Thyroid gland (tissue), 4 donors: ENCODE data around the gene ENOX1. TPM values are rescaled to one million over a fixed set of nuclear protein-coding genes. Genes with fewer than 3 reads are reported as not detected.

ENCODE experiments used
- DNase-seq, 2 donors: peaks; one replicate each; pipeline ENCODE4 v3.0.0-alpha.2; 2019
- H3K27ac ChIP-seq, 3 donors: fragments of 200-600 bp; sonication (generic); 1 replicate in 2 of 3; 2 replicates in 1 of 3; pipeline ENCODE4 v1.5.1; 2016 to 2019; ENCODE audit warnings: mild to moderate bottlenecking in 1 of 3, moderate library complexity in 1 of 3
- H3K27me3 ChIP-seq: fragments of 200-600 bp; sonication (generic); one replicate; pipeline ENCODE4 v1.5.1; 2019
- H3K36me3 ChIP-seq, 2 donors: fragments of 200-600 bp; sonication (generic); one replicate each; pipeline ENCODE4 v1.5.1; 2016 to 2019
- H3K4me1 ChIP-seq, 2 donors: fragments of 200-600 bp; sonication (generic); one replicate each; pipeline ENCODE4 v1.5.1; 2017 to 2019
- H3K4me3 ChIP-seq, 3 donors: fragments of 200-600 bp; sonication (generic); replicated peaks in 1 of 3; 1 replicate in 2 of 3; 2 replicates in 1 of 3; pipeline ENCODE4 v1.5.1; 2016; ENCODE audit warnings: mild to moderate bottlenecking in 1 of 3
- H3K9me3 ChIP-seq: fragments of 200-600 bp; sonication (generic); one replicate; pipeline ENCODE4 v1.5.1; 2017
- POLR2A ChIP-seq, 2 donors: fragments of 450-650 bp; IDR thresholded peaks; one replicate each; pipeline ENCODE4 v1.6.1; 2017; ENCODE audit warnings: antibody characterized with exemption in 2 of 2, mild to moderate bottlenecking in 2 of 2, moderate library complexity in 1 of 2
- WGBS, 2 donors: methylation state at CpG; one replicate each; pipeline ENCODE4 v1.1.5; 2017; 5-methylcytosine and 5-hydroxymethylcytosine counted together
- intact Hi-C: fragments of 100-400 bp; cut with DNase I; formaldehyde crosslinking; loops from one replicate; pipeline ENCODE4 v1.15.1; 2023
- total RNA-seq, 4 donors: library from RNA; depleted of rRNA; stranded (reverse); fragments of >200 nt; gene quantifications; one replicate each; pipeline ENCODE4 v1.2.3, GENCODE V29; 2016
- TF ChIP-seq, protein P1 (sequence below), 6 experiments: fragments of 200-600 bp in 3 of 6; fragments of 450-650 bp in 3 of 6; sonication (generic) in 3 of 6; IDR thresholded peaks; one replicate each; pipeline ENCODE4 v1.5.1; 2016 to 2019; ENCODE audit warnings: antibody characterized with exemption in 6 of 6, mild to moderate bottlenecking in 2 of 6, inconsistent platforms in 1 of 6, moderate library complexity in 1 of 6

The ENOX1 gene
- total RNA-seq, 4 donors from 2014 or later = 0.13 to 1.8 (median 0.31) TPM

DNA sequence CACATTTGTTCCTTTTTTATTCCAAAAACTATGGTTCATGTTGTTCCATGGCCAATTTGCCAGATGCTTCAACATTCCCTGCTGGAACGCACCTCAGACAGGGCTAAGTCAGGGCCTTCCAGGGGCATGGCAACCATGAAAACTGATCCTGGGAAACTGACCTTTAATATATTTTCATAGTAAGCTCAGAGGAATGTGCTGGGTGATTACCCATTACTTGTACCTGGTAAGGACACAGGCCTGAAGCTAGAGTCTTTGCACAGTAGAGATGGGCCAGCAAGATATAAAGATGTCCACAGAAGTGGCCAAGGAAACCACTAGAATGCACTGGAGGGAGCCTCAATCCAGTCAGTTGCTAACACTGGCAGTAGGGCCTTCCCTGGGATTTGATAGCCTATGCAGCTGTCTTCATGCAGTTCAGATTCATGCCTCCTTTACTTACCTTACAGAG, 353.1 kb downstream of the ENOX1 start:
- H3K9me3 ChIP-seq = no peaks in the 10 kb centered on the region
- H3K27me3 ChIP-seq = no peaks in the 10 kb centered on the region
- no peaks in the 10 kb centered on the region for H3K4me1 ChIP-seq
- intact Hi-C loops = no loop called here
- TF ChIP-seq, protein P1, sequence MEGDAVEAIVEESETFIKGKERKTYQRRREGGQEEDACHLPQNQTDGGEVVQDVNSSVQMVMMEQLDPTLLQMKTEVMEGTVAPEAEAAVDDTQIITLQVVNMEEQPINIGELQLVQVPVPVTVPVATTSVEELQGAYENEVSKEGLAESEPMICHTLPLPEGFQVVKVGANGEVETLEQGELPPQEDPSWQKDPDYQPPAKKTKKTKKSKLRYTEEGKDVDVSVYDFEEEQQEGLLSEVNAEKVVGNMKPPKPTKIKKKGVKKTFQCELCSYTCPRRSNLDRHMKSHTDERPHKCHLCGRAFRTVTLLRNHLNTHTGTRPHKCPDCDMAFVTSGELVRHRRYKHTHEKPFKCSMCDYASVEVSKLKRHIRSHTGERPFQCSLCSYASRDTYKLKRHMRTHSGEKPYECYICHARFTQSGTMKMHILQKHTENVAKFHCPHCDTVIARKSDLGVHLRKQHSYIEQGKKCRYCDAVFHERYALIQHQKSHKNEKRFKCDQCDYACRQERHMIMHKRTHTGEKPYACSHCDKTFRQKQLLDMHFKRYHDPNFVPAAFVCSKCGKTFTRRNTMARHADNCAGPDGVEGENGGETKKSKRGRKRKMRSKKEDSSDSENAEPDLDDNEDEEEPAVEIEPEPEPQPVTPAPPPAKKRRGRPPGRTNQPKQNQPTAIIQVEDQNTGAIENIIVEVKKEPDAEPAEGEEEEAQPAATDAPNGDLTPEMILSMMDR (IDR thresholded peaks at IDR 0.05) = no peak
- H3K36me3 ChIP-seq = no peaks in the 10 kb centered on the region
- no peak for DNase-seq
- H3K4me3 ChIP-seq = no peak overlapping the region
- 90 to 92% methylated on average over 1 of the region's 1 CpG for WGBS, 2 donors
- H3K27ac ChIP-seq = no peak overlapping the region

DNA sequence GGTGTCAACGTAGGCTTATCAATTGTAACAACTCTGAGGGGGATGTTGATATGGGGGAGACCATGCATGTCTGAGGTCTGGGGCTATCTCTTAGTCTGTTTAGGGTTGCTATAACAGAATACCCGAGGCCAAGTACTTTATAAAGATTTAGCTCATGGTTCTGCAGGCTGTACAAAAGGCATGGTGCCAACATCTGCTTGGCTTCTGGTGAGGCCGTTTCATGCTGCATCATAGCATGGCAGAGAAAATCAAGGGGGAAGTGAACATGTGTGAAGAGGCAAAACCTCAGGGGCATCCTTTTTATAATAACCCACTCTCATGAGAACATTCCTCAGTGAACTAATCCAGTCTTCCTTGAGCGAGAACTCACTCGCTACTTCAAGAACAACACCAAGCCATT, 353.8 kb downstream of the ENOX1 start:
- H3K4me1 ChIP-seq = no peaks in the 10 kb centered on the region
- TF ChIP-seq, protein P1 (IDR thresholded peaks at IDR 0.05) = no peak
- TF ChIP-seq POLR2A (IDR thresholded peaks at IDR 0.05) = no peak
- H3K4me3 ChIP-seq = no peak overlapping the region
- no peak for DNase-seq
- no peaks in the 10 kb centered on the region for H3K36me3 ChIP-seq
- intact Hi-C loops = no loop called here
- H3K9me3 ChIP-seq = no peaks in the 10 kb centered on the region
- no peak overlapping the region for H3K27ac ChIP-seq
- 83 to 89% methylated on average over 5 of the region's 5 CpGs for WGBS, 2 donors
- H3K27me3 ChIP-seq = no peaks in the 10 kb centered on the region

DNA sequence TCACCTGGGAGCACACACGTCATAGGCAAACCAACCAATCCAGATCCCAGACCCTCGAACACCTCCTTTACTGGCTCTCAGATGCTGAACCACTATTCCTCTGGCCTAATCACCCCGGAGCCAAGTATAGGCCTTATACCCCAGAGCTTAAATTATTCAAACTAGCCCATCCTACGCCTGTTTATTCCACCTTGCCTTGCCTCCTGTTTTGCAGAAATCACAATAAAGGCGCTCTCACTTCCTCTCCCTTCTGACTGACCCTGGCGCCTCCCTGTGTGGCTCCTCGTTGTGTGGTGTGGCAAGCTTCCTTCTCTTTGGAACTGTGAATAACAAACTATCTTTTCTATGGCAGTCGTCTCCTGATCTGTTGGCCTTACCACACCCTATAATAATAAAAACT, 354.9 kb downstream of the ENOX1 start:
- H3K27ac ChIP-seq = no peak overlapping the region

DNA sequence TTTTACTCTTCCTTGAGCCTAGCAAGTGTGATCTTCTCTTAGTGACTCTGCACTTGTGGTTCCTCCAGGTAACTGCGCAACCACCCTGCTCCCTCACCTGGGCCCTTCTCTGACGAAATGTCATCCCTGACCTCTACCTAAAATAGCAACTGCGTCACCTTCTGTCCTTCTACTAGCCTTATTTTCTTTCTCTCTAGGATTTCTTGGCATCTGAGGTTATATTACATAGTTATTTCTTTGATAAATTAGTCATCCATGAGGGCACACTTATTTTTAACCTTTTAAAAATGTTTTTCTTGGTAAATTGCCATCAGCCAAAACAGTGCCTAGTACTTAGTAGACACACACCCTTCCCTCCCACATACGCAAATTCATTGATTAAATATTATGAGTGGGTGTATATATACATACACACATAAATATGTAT, 355.5 kb downstream of the ENOX1 start:
- Histone ChIP-seq H3K4me1 (no peaks in the 10 kb centered on the region), H3K9me3 (no peaks in the 10 kb centered on the region), H3K27me3 (no peaks in the 10 kb centered on the region), H3K36me3 (no peaks in the 10 kb centered on the region), H3K27ac (no peak overlapping the region), H3K4me3 (no peak overlapping the region)
- DNase-seq = no peak
- WGBS, 2 donors = 89 to 90% methylated on average over 4 of the region's 4 CpGs
- TF ChIP-seq POLR2A (IDR thresholded peaks at IDR 0.05) = no peak
- TF ChIP-seq, protein P1 (IDR thresholded peaks at IDR 0.05) = no peak
- intact Hi-C loops = no loop called here

More for the DNA sequence above, 354.9 kb downstream of the ENOX1 start:
- no peaks in the 10 kb centered on the region for H3K9me3 ChIP-seq
- DNase-seq = no peak
- intact Hi-C loops = no loop called here
- whole genome bisulfite sequencing, 2 donors = 92 to 93% methylated on average over 8 of the region's 8 CpGs
- H3K36me3 ChIP-seq = no peaks in the 10 kb centered on the region
- no peak overlapping the region for H3K4me3 ChIP-seq
- no peaks in the 10 kb centered on the region for H3K27me3 ChIP-seq
- TF ChIP-seq, protein P1 (IDR thresholded peaks at IDR 0.05) = no peak
- TF ChIP-seq POLR2A (IDR thresholded peaks at IDR 0.05) = no peak
- no peaks in the 10 kb centered on the region for H3K4me1 ChIP-seq

DNA sequence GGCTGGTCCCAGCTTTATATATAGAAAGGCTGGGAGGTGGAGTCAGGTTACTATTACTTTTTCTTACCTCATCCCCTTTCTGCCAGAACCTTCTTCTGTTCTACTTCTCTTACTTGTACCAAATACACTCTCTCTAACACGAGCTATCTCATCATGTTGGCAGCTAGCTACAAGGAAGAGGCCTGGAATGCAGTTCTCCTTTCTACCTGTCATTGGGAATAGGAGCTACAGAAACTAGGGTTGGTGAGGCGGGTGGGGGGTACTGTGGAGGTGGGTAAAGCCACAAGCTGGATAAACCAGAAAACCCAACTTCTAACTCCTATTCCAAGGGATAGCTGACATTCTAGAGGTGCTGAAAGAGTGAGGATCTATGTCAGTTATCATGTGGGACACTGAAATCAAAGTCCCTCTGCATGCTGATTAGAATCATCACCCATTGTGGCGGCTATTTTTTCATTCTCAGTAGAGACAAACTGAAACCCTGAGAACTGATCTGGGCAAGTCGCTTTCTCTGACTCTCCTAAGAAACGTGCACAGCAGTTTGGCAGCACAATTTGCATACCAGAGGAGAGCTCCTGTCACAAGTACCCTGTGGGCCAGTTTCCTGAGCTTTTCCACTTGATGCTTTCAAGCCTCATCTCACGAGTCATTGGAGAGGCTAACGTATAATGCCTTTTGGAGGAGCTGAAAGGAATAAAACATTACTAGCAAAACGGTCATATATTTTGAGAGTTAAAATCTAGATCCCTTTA, 358.1 kb downstream of the ENOX1 start:
- Histone ChIP-seq H3K36me3 (no peaks in the 10 kb centered on the region), H3K9me3 (no peaks in the 10 kb centered on the region), H3K27me3 (no peaks in the 10 kb centered on the region), H3K27ac (no peak overlapping the region), H3K4me3 (no peak overlapping the region), H3K4me1 (no peaks in the 10 kb centered on the region)
- TF ChIP-seq, protein P1 (IDR thresholded peaks at IDR 0.05) = no peak
- TF ChIP-seq POLR2A (IDR thresholded peaks at IDR 0.05) = no peak
- 36 to 54% methylated on average over 8 of the region's 8 CpGs for WGBS, 2 donors
- intact Hi-C loops = no loop called here
- peak; percentile 54 to 62 for DNase-seq
